Measurements from ENCODE around the gene SHROOM3.

DNA sequence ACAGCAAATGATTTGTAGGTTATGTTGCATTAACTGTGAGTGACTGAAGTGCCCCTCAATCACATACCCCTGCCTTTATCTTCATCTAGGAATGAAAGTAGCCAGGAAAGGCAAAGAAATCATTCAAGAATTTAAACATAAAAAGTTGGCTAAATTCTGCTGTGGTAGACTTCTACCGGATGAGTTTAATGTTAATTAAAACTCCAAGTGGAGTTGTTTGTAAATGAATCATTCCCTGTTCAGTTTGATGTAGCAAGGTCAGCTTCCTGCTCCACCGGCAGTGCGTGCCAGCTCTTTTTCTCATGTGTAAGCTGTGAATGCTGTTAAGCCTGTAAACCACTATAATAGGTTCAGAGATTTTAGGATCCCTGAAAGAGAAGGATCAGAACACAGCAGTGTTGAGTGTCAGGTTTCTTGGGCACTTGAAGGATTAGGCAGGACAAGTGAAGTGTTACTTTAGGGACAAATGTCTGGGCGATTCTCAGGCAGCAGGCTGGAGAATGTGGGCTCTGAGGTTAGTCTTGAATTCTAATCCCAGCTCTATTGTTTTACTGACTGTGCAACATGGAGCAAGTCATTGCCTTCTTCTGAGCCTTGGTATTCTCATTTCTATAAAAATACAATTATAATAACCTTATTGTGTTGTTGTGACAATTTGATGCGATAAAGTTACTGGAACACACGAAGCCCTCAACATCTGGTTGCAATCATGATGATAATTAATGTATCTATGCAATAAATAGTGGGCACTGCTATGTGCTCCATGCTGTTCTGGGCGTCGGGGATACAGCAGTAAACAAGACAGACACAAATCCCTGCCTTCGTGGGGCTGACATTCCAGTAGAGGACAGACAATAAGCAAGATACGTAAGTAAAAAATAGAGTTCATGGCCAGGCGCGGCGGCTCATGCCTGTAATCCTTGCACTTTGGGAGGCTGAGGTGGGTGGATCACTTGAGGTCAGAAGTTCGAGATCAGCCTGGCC is 112.0 kb downstream of the SHROOM3 start:
- TF ChIP-seq, protein P1, sequence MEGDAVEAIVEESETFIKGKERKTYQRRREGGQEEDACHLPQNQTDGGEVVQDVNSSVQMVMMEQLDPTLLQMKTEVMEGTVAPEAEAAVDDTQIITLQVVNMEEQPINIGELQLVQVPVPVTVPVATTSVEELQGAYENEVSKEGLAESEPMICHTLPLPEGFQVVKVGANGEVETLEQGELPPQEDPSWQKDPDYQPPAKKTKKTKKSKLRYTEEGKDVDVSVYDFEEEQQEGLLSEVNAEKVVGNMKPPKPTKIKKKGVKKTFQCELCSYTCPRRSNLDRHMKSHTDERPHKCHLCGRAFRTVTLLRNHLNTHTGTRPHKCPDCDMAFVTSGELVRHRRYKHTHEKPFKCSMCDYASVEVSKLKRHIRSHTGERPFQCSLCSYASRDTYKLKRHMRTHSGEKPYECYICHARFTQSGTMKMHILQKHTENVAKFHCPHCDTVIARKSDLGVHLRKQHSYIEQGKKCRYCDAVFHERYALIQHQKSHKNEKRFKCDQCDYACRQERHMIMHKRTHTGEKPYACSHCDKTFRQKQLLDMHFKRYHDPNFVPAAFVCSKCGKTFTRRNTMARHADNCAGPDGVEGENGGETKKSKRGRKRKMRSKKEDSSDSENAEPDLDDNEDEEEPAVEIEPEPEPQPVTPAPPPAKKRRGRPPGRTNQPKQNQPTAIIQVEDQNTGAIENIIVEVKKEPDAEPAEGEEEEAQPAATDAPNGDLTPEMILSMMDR (IDR thresholded peaks at IDR 0.05; ENCODE audit: poor library complexity, severe bottlenecking), result no peak
- no peak for TF ChIP-seq EZH2 (IDR thresholded peaks at IDR 0.05; ENCODE audit: borderline replicate concordance, insufficient read depth, low read length, poor library complexity, severe bottlenecking)
- TF ChIP-seq TAF1 (IDR thresholded peaks at IDR 0.05; ENCODE audit: low read depth), result no peak
- no peak for TF ChIP-seq MXI1 (conservative IDR thresholded peaks at IDR 0.05; ENCODE audit: poor library complexity, severe bottlenecking)
- no peak for TF ChIP-seq EP300 (conservative IDR thresholded peaks at IDR 0.05; ENCODE audit: poor library complexity, severe bottlenecking)
- no peak for TF ChIP-seq POLR2AphosphoS5 (IDR thresholded peaks at IDR 0.05)
- no peak for TF ChIP-seq SMC3 (conservative IDR thresholded peaks at IDR 0.05; ENCODE audit: poor library complexity)

Data from neural cell (in vitro differentiated cells).